GM18508 (cell line): Measurements from ENCODE around the gene IGSF9.

Experiments
- ATAC-seq: cut with Tn5 transposase; IDR thresholded peaks from one replicate; pipeline ENCODE4 v1.9.1; 2021; ENCODE audit warnings: moderate number of reproducible peaks; ENCODE audit not compliant: insufficient read depth, unreplicated experiment

Gene IGSF9

GRCh38 chr1:159946242-159947187 lies 1.1 kb upstream of the IGSF9 start:
- ATAC-seq, result no peak

DNA sequence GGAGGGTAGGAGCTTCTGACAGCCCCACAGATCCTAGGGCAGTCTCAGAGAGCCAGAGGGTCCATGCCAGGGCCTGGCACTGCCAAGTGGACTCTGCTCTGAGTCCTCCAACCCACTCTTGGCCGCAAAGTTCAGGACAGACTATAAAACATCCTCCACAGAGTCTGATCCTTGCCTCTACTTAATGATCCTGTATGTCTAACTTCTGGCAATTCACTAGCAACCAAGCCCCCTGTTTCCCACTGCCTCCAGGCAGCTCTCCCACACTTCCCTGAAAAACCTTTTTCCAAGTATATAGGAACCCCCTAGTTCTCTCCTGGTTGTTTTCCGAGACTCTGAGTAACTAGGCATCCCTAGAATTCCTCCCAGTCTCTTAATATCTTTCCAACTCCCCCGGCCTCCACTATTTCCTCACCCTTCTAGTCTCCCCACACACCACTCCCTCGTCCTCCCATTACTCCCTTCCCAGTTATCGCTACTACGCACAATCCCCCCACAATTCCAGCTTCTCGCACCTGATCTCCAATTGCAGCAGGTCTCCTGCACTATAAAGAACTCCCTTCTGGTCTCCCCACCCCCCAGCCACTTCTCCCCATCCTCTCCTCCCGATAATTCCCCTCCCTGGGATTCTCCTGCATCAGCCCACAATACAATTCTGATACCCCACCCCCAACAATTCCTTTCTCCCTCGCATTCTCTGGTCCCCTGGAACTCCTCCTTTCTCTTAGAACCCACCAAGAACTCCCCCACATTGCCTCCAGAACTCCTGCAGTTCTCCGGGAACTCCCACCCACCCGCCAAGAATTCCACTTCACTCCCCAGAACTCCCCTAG lies 574 bp downstream of the IGSF9 start:
- ATAC-seq, result no peak

GRCh38 chr1:159943908-159944622 lies 1.3 kb downstream of the IGSF9 start:
- ATAC-seq, result no peak

GRCh38 chr1:159943278-159943640 lies 2.2 kb downstream of the IGSF9 start:
- ATAC-seq, result no peak

DNA sequence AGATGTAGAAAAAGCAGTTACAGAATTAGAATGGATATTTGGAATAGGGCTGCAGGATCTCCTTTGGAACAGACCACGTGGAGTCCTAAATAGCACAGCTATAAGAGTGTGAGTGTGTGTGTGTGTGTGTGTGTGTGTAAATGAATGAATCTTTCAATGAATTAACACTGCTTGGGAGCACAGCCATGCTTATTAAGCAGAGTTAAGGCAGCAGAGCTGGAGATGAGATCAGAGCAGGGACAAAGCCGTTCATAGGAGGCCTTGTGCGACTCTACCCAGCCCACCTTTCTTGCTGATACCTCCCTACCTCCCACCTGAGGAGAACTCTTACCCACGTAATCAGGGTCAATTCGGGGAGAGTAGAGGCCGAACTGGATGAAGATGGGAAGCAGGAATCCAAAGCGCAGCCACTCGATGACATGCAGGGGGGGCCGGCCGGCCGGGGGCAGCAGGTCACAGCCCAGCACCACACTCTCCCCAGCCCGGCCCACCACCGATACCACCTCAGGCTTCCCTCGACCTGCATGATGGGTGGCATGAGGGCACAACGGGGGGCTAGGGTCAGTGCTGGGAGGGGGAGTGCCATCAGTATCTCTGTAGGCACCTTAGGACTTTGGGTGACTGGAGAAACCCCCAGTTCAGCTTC lies 2.7 kb downstream of the IGSF9 start:
- no peak for ATAC-seq

DNA sequence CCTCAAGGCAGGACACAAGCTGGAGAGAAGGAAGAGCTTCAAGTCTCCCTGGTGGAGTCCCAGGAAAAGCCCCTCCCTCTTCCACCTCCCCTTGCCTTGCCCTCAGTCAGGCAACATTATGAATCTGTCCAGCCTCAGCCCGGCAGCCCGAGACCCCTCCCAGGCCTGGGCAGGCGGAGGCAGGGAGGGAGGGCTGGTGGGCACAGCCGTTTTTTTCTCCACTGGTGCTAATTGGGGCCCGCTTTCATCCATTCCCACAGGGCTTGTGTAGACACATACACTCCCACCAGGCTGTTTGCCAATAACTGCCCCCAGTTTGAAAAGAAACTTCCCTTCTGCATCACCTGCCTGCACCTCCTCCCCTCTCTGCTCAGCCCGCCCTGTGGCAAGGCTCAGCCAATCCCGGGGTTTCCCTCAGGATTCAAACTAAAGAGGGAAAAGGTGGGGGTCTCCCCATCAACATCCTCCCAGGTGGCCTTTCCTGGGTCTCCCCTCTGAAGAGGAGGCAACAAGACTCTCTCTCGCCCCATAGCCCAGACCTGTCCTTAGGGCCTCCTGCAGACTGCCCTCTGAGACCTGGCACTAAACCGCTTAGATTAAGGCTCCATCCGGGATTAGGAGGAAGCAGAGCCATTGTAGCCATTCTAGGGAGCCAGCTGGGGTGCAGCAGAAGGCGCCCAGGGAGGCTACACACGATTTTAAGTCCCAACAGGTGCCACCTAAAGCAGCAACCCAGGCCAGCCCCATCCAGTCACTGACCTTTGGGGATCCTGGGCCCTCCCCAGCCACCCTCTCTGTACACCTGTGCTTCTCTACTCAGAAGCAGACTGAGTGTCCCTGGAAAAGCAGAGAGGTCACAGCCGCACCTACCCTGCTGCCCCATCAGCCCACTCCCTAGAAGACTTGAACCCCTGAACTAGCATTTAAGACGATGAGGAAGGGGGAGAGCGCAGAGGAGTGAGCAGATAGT lies 3.5 kb downstream of the IGSF9 start:
- ATAC-seq, result no peak

GRCh38 chr1:159941141-159941540 lies 4.3 kb downstream of the IGSF9 start:
- ATAC-seq, result no peak

DNA sequence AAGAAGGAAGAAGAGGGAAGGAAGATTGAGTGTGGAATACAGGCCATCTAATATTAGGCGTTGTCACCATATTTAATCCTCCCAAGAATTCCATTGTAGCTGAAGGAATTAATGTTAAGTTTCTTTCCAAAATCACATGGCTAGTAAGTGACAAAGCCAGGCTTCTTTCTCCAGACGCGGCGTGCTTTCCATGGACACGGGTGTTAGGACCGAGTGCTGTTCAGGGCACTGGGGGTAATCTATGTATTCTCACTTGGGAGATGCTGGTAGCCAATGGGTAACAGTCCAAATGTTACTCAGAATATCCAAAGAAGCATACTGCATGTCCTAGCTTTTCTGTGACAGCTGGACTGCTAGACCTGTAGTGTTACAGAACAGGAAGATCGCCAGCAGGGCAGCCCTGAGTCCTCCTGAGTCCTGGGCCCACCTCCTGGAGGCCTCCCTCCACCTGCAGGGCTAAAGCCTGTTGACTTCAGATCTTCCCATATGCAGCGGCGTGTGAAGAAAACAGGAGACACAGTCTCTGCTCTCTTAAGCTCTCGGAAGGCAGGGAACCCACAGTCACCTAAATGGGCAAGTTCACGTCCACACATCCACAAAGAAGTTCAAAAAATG lies 5.3 kb downstream of the IGSF9 start:
- no peak for ATAC-seq

GRCh38 chr1:159939678-159940002 lies 5.8 kb downstream of the IGSF9 start:
- no peak for ATAC-seq

GRCh38 chr1:159938905-159939677 lies 6.3 kb downstream of the IGSF9 start:
- no peak for ATAC-seq

- ATAC-seq, result no peak
These were observed 7.1 kb downstream of the IGSF9 start for GRCh38 chr1:159938211-159938852.

DNA sequence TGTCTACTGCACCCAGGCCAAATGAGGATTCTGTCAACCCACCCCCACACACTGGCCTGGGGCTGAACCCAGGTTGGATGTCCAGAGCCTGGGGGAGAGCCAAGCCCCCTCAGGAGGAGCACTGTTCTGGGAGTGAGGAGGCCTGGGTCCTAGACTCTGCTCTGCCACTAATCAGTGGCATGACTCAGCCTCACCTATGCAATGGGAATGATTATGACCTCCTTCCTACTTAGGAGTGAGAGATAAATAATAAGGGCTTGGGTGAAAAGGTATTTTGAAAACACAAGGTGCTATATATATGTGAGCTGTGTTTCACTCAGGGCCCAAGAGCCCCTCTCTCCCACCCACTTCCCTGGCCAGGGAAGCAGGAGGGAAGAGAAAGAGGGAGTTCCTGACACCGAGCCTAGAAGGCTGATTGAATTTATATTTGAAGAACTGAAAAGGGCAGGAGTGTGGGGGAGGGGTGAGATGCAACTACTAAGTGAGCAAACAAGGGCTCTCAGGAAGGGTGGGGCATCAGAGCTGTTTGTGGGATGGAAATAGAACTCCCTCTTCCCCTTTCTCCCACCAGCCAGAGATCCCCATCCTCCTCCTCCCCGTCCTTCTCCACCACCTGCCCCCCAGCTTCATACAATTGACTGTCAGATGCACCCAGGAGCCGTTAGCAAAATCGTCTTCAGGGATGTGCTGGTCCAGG lies 8.2 kb downstream of the IGSF9 start:
- ATAC-seq, result no peak

DNA sequence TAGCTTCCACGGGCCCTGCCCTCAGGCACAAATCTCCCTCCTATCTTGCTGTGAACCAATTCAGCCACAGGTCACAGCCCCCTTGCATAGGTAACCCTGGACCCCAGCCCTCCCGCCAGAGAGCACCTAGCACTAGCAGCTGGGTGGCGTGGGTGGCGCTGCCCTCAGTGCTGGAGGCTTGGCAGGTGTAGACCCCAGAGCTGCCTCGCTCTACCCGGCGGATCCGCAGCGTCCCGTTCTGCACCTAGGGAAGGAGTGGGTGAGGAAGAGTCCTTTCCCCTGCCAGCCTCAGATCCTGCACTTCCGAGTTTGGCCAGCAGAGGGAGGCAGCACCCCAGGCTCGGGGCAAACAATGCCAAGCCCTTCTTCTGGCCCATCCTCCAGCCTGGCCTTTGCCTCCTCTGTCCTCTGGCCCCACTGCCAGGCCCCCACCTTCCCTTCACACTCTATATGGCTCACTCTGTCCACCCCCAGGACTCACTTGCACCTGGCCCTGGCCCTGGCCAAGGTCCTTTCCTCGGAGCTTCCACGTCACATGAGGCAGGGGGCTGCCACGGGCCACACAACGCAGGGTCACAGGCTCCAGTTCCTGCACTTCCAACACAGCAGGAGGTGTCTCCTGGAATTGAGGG lies 9.0 kb downstream of the IGSF9 start:
- no peak for ATAC-seq

DNA sequence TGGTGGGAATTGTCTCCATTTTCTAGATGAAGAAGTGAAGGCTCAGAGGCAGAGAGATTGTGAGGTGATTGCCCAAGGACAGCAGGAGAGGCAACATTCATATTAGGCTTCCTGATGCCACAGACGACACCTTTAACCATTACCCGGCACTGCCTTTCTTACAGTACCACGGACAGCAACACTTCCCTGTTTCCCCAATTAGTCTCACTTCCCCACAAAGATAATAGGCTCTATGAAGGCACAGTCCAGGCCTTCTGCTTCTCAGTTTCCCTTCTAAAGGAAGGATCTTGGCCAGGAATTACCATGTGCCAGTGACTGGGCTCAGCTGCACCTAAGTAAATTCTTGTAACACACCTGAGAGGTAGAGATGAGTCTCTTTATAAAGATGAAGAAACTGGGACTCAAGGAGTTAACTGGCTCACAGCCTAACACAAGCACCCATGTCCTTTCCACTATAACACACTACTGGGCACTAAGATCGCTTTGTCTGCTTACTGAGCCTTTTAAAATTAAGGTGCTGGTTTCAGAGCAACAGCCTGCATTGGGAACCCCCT lies 9.6 kb downstream of the IGSF9 start:
- ATAC-seq, result no peak

DNA sequence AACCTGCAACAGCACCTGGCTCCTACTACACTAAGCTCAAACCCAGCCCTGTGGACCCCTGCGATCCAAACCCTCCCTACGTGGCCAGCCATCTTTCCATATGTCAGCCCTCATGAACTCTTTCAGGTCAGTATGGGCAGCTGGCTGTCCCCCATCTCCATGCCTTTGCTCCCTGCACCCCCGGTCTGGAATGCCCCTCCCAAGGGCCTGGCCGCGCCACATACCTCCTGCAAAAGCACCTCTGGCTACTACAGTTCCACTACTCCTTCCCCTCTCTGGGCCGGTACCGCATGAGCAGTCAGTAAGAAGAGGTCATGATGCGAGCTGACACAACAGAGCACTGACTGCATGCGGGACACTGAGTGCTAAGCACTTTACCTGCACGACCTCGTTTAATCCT lies 10.1 kb downstream of the IGSF9 start:
- no peak for ATAC-seq
